Measurements from ENCODE around the gene ZNF296.

ZNF296 gene

DNA sequence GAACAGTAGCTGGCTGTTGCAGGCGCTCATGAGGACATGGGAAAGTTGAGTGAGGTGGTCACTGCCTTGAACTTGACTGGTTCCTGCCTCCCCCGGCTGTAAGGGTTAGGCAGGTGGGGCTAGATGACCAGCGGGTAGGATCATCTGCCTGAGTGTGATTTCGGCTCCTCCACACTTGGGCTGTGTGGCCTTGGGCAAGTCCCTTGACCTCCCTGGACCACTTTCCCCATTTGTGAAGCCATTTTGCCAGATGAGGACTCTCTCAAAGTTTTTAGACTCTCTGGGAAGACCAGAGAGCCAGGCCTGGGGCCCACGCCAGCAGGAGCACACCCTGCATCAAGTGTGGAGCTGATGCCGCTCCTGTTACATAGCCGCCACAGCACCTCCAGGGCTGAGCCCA is 26.2 kb upstream of the ZNF296 start:
- no peak for DNase-seq

DNA sequence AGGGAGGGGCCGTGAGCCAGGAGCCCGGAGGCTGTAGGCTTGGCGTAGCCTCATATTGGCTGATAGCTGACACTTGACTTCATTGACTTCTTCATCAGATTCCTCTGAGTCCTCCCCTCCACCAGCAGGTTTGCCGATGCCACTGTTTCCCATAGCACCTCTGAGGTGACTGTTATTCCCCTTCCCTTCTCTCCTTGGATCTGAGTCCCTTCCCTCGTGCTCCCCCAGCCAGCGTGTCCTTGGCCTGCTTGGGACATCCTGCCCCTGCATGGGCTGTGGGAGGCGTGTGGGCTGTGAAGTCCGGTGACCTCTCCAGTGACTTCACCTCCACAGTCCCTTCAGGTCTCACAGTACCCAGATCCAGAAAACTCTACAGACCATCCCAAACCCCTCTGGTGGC is 25.5 kb upstream of the ZNF296 start:
- no peak for DNase-seq

- no peak for DNase-seq
These were observed 24.6 kb upstream of the ZNF296 start for GRCh38 chr19:45100846-45101252.

- DNase-seq: no peak
These were observed 23.9 kb upstream of the ZNF296 start for GRCh38 chr19:45100201-45100600.

- no peak for DNase-seq
These were observed 23.4 kb upstream of the ZNF296 start for GRCh38 chr19:45099467-45100191.

GRCh38 chr19:45098521-45099466 is 22.5 kb upstream of the ZNF296 start:
- no peak for DNase-seq

DNA sequence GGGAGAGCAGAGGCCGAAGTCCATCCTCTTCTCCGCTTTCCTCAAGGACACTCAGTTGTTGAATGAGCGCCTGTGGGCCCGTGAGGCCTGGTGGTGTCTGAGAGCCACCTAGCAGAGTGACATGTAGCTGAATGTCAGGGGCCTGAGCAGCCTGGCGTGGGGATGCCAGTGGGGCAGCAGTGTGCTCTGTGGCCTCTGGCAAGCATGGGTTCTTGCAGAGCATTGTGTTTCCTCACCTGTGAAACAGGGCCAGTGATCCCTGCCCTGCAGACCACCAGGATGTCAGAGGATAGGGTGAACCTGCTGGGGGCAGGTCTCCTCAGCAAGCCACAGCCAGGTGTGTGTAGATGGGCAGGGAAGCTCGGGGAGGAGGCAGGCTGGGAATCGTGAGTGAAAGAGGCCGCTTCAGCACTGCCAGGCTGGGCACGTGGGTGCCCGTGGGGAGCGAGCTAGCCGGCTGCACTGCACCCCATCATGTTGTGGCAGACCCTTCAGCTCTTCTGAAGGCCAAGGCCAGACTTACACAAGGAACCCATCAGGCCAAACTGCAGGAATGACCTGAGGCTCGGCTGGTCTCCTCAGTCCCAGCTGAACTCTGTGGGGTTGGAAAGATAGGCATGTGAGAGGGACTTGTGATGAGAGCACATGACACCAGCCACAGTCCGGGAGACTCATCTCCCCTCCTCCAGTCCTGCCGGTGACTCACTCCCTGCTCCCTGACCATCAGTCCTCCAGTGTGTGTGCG is 21.7 kb upstream of the ZNF296 start:
- DNase-seq: no peak

DNA sequence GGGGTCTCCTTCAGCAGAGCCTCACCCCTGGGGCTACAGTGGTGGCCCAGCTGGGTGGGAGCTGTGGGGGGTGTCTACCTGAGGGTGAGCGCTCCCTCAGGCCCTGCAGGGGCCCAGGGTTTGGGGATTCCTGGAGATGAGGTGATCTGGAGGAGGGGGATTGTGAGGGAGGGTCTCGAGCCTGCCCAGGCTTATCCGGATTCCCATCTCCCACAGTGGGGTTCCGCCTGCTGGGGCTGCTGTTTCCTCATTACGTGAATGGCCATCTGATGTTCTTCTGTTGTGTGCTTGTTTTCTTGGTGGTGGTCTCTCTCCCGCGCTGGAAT is 21.1 kb upstream of the ZNF296 start:
- no peak for DNase-seq

DNA sequence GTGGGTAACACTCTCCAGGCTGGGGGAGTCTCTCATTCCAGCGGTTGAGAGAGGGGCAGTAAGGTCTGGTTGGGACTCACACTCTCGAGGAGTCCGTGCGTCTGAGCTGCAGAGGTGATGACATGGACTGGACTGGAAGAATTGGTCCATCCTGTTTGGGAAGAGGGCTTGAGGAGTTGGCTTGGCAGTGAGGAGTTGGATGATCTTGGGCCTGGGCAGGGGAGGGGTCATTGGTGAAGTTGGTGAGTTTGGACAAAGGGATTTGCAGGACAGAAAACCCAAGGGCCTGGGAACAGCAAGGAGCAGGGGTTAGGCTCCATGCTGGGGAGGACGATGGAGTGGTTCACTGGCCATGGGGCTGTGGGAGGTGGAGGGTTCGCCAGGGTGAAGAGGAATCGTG is 20.4 kb upstream of the ZNF296 start:
- no peak for DNase-seq

- no peak for DNase-seq
These were observed 19.5 kb upstream of the ZNF296 start for GRCh38 chr19:45095496-45096413.

DNA sequence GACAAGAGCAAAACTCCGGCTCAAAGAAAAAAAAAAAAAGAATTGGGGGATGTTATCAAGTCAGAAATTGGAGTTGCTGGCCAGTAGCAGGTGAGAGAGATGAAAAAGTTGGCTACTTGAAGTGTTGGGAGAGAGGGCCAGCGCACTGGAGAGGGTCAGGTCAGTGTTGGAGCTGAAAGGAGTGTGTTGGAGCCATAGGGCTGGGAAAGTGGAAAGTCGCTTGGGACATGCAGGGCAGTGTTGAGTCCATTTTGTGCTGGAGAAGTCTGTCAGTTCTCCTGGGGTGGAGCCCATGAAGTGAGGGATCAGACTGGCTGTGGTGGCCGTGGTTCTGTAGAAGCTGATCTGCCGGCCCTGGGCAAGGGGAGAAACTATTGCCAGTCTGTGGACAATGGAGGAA is 18.4 kb upstream of the ZNF296 start:
- no peak for DNase-seq

- DNase-seq: no peak
These were observed 17.9 kb upstream of the ZNF296 start for GRCh38 chr19:45094137-45094536.

- peak; percentile 83 for DNase-seq
These were observed 16.7 kb upstream of the ZNF296 start, which contains the start of gene PPP1R37 for GRCh38 chr19:45092747-45093678. Gene PPP1R37, plus strand, starts transcription at chr19:45093179. Its CDS starts 147 bp downstream, at chr19:45093326.

GRCh38 chr19:45091031-45091923 is 15.0 kb upstream of the ZNF296 start:
- DNase-seq: peak; percentile 97

- DNase-seq: no peak
These were observed 14.3 kb upstream of the ZNF296 start for GRCh38 chr19:45090606-45091005.

- DNase-seq: no peak
These were observed 13.8 kb upstream of the ZNF296 start for GRCh38 chr19:45090034-45090433.

GRCh38 chr19:45087531-45087930 is 11.3 kb upstream of the ZNF296 start:
- DNase-seq: peak; percentile 54

GRCh38 chr19:45086480-45086879 is 10.2 kb upstream of the ZNF296 start:
- DNase-seq: no peak

- DNase-seq: no peak
These were observed 5.9 kb upstream of the ZNF296 start for GRCh38 chr19:45082170-45082569.

DNA sequence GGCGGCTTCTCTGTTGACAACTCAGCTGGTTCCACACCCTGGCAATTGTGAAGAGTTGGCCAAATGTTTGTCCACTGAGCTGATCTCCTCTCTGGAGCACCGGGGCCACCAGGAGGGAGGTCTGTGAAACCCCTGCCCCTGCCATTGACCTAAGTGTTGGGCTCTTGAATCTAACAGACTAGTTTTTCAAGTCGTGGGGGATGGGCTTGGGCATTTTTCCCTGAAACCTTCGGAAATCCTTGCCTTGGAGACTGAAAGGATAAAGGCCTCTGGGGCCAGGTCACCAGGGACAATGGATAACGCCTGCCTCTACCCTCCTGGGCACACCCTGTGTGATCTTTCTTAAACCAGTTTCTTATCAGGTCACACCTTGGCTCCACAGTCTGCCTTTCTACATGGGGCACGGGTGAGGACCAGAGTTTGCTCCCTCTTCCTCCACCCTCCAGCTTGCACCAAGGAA is 3.7 kb upstream of the ZNF296 start:
- DNase-seq: no peak

Data from activated gamma-delta T cell (primary cell).